GM18499 (cell line): Measurements from ENCODE around the gene DMRT2.

ENCODE experiments used
- ATAC-seq: cut with Tn5 transposase; IDR thresholded peaks from one replicate; pipeline ENCODE4 v1.9.1; 2021; ENCODE audit warnings: moderate number of reproducible peaks; ENCODE audit not compliant: insufficient read depth, unreplicated experiment

Gene DMRT2

DNA sequence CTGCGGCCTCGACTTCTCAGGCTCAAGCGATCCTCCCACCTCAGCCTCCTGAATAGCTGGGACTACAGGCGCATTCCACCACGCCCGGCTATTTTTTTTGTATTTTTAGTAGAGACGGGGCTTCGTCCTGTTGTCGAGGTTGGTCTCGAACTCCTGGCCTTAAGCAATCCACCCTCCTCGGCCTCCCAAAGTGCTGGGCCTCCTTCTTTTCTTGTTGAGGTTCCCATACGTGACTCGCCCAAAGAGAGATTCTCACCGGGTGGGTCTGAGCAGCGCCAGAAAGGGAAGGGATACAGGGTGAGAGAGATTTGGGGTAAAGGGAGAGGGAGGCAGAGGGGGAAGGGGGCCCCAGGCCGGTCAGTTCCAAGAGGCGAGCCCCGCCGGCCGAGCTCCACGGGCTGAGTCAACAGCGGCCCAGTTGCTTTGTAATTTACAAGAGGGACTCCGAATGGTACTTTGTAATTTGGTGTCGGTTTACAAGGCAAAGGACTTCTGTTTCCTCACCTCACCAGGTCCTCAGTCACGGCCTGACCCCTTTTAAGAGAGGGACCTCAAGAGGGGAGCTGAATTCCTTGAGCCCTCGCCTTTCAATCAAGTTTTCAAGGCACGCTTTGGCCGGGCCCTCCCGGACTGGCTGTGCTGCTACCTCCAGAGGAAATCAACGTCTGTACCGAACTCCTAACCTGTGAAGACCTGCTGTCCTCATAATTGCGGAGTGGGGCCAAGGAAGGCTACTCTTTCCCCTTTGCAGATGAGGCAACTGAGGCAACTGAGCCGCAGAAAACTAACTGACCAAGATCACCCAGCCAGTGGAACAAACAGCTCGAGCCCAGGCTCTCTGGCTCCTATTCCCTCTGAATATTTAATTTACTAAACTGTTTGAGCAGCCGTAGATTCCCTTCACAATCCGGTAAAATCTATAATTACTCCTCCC lies 3.3 kb upstream of the DMRT2 start:
- ATAC-seq: no peak

- ATAC-seq: no peak
Observed at GRCh38 chr9:1047591-1048230, 2.4 kb upstream of the DMRT2 start.

GRCh38 chr9:1048231-1048619 lies 1.9 kb upstream of the DMRT2 start:
- no peak for ATAC-seq

GRCh38 chr9:1048811-1049210 lies 1.3 kb upstream of the DMRT2 start:
- ATAC-seq: no peak

DNA sequence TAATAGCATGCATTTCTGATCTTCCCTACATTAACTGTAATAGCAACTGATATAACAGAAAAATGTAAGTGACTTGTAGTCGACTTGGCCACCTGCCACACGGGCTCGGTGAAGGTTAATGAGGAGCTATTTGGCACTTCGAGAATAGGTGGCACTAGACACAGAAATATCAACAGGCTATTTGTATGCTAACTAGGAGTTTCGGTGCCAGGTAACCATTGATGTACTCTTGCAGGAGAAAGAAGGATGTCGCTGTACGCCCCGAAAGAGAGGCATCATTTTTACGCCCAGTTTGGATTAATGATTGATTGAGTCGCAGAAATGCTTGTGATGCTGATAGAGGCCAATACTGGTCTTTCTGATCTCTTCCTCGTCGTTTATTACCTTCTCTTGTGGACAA lies 516 bp upstream of the DMRT2 start:
- ATAC-seq: no peak

DNA sequence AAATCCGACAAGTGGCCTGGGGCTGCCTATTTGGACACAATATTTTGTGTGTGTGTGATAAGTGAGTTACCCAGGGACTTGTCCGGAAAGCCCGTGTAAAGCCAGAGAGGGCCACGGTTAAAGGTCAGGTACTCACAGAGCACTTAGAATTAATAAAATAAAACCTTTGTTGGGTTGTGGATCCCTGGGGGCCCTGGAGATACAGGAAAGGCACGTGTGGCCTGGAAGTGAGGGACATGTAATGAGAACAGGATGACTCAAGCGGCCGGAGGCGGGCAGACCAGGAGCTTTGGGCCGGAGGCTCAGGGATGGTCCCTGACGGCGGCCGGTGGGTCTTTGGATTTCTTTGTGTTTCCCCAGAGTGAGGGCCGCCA lies 1.0 kb downstream of the DMRT2 start:
- ATAC-seq: no peak

DNA sequence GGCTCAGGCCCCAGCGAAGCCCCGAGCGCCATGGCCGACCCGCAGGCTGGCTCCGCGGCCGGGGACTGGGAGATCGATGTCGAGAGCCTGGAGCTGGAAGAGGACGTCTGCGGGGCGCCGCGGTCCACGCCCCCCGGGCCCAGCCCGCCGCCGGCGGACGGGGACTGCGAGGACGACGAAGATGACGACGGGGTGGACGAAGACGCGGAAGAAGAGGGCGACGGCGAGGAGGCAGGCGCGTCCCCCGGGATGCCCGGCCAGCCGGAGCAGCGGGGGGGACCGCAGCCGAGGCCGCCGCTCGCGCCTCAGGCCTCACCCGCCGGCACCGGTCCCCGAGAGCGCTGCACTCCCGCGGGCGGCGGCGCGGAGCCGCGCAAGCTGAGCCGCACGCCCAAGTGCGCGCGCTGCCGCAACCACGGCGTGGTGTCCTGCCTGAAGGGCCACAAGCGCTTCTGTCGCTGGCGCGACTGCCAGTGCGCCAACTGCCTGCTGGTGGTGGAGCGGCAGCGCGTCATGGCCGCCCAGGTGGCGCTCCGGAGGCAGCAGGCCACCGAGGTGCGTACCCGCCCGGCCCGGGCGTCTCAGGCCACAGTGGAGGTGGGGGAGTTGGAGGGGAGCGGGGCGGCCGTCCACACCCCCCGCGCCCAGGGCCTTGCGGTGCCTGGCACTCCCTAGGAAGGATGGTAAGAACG lies 1.6 kb downstream of the DMRT2 start:
- no peak for ATAC-seq

GRCh38 chr9:1052365-1053281 lies 2.5 kb downstream of the DMRT2 start:
- no peak for ATAC-seq

DNA sequence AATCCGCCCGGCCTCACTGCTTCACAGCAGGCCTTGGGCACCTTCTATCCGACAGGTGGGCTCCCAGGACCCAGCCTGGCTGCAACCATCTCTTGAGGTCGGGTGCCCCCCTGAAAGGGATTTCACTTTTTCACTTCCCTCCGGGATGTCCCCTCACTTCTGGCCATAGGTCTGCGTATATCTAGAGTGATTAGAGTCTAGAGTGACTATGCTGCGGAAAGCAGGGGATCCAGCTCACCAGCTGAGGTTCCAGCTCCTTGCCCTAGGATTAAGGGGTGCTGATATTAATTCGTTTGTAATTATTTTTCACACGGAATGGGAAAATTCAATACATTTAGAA lies 3.1 kb downstream of the DMRT2 start:
- no peak for ATAC-seq

- no peak for ATAC-seq
Observed at GRCh38 chr9:1053986-1054425, 3.8 kb downstream of the DMRT2 start.

DNA sequence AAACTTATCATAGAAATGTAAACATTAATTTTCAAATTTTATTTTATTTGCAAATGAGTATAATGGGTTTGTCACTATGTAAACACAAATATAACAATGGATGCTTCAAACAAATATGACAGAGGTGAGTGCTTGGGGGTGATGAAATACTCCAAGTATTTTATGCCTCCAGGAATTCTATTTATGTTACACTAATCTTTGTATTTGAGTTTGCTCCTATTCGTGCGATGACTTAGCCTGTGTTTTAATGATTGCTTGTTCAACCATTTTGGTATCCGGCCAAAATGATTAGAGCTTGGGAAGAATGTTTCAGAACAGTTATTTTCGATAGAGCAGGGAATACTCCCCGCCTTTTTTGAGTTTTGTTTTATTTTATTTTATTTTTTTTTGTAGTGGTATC lies 5.0 kb downstream of the DMRT2 start:
- ATAC-seq: no peak

DNA sequence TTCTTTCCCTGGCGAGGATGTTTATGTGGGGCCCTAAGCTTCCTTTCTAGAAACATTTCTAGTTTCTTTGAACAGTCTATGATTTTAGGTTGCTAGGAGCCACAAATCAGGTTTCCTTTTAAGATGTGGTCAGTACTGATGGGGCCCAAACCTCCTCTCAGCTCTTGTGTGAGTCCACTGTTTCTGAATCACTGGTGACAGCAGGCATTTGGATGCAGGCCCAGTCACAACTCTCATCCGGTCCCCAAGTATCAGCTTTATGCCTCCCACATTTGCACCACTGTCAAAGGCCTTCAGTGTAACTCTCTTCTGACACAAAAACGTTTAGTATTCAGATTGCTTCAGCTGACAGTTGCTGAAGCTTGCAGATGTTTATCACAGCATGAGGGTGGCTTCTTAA lies 7.8 kb downstream of the DMRT2 start:
- ATAC-seq: no peak

DNA sequence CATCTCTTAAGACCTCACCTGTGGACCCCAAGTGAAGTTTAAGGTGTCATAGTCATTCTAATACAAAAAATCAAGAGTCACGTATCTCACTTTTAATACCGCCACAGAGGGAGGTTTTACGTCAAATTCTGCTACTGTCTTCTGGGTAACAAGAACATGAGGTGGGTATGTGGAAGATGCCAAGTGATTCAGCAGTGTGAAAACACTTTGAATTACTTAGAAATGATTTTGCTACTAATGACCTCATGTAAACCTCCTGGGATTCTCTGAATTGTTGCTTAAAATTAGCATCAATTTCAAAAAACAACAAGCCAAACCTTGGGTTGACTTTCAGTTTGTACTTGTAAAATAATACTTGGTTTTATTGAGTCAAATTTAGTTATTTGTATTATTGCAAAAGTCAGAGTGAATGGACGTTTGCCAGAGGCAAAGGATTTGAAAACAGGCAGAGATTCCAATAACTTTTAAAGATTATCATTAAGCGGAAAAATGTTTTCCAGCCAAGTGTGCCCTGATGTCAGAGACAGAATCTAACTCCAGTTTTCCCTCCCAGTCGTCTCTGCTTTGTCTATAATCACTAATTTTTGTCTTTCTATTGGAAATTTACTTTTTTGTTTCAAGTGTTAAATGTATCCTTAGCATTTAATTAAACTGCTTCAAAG lies 8.8 kb downstream of the DMRT2 start:
- ATAC-seq: no peak

GRCh38 chr9:1065130-1065529 lies 15.0 kb downstream of the DMRT2 start:
- no peak for ATAC-seq

DNA sequence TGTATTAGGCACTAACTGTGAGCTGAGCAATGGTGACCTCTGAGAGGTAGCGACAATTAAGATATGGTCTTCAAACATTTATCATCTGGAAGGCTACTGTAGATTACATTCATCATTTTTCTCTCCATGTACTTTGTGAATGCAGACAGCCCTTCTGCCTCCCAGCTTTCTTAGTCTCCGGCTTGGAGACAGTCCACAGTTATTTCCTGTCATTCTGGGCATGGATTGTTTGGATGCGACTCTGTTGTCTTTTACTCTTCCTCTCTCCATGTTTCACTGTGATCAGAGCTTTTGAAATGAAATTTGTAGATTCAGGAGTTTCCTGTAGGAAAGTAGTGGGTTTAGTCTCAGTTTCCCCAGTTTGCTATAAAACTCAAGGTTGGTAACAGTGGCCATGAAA lies 20.5 kb downstream of the DMRT2 start:
- no peak for ATAC-seq

- no peak for ATAC-seq
Observed at GRCh38 chr9:1071730-1072129, 21.6 kb downstream of the DMRT2 start.

GRCh38 chr9:1073497-1073896 lies 23.3 kb downstream of the DMRT2 start:
- no peak for ATAC-seq

- no peak for ATAC-seq
Observed at GRCh38 chr9:1077616-1078015, 27.5 kb downstream of the DMRT2 start.

GRCh38 chr9:1083325-1083913 lies 33.3 kb downstream of the DMRT2 start:
- ATAC-seq: no peak
